Measurements from ENCODE around the gene SLC7A8. TPM values are rescaled to one million over a fixed set of nuclear protein-coding genes. Genes with fewer than 3 reads are reported as not detected.

SLC7A8 gene
- total and polyA plus RNA-seq, 9 donors = 45.9 to 161 (median 95.4) TPM

- Histone ChIP-seq H3K4me1 (ENCODE audit: insufficient read depth) (peaks cover 6% of the 10 kb centered on the region), H3K4me3 (no peak overlapping the region), H3K36me3 (no peaks in the 10 kb centered on the region), H3K9me3 (no peaks in the 10 kb centered on the region), H3K27ac (no peak overlapping the region), H3K27me3 (no peaks in the 10 kb centered on the region)
- intact Hi-C loops (cut with DNase I) = no loop called here
- TF ChIP-seq POLR2A (IDR thresholded peaks at IDR 0.05) = no peak
- TF ChIP-seq CTCF (IDR thresholded peaks at IDR 0.05) = no peak
- peak; percentile 53 for TF ChIP-seq EP300 (IDR thresholded peaks at IDR 0.05)
- DNase-seq = peak in 4 of 5 donors; percentile 53 to 81 (median 62)
- 48 to 52% (median 48%) methylated on average over 7 of the region's 7 CpGs for WGBS, 3 donors
Measured at GRCh38 chr14:23141706-23142444, 41.6 kb downstream of the SLC7A8 start.

DNA sequence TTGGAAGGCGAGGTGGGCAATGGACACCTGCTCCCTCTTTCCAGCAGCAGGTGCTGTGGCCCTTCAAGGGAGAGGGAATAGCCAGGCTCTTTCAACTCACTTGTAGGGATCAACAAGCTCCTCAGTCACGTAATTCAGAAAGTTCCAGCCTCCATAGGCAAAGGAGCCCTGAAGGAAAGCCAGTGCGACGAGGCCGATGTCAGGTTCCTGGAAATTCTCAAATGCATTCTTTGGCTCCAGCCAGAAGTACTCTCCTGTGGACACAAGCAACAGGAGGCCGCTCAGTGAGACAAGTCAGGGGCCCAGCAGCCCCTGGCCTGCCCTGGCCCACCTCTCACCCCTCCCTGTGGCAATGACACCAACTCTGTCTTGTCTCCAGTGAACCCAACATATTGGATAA, 43.1 kb downstream of the SLC7A8 start:
- Histone ChIP-seq H3K36me3 (no peaks in the 10 kb centered on the region), H3K4me3 (no peak overlapping the region), H3K9me3 (no peaks in the 10 kb centered on the region), H3K4me1 (ENCODE audit: insufficient read depth) (peaks cover 6% of the 10 kb centered on the region), H3K27ac (no peak overlapping the region), H3K27me3 (no peaks in the 10 kb centered on the region)
- WGBS, 3 donors = 87 to 91% (median 90%) methylated on average over 6 of the region's 6 CpGs
- intact Hi-C loops (cut with DNase I) = no loop called here
- DNase-seq = no peak
- TF ChIP-seq CTCF (IDR thresholded peaks at IDR 0.05) = no peak

- Histone ChIP-seq H3K27me3 (no peaks in the 10 kb centered on the region), H3K4me3 (no peak overlapping the region), H3K27ac (no peak overlapping the region), H3K4me1 (ENCODE audit: insufficient read depth) (peaks cover 6% of the 10 kb centered on the region), H3K36me3 (no peaks in the 10 kb centered on the region), H3K9me3 (no peaks in the 10 kb centered on the region)
- intact Hi-C loops (cut with DNase I) = no loop called here
- no peak for TF ChIP-seq POLR2A (IDR thresholded peaks at IDR 0.05)
- TF ChIP-seq EP300 (IDR thresholded peaks at IDR 0.05) = no peak
- no peak for TF ChIP-seq CTCF (IDR thresholded peaks at IDR 0.05)
- 96 to 100% (median 97%) methylated on average over 2 of the region's 2 CpGs for WGBS, 3 donors
- no peak for DNase-seq
Measured at GRCh38 chr14:23139874-23140273, 43.6 kb downstream of the SLC7A8 start.

DNA sequence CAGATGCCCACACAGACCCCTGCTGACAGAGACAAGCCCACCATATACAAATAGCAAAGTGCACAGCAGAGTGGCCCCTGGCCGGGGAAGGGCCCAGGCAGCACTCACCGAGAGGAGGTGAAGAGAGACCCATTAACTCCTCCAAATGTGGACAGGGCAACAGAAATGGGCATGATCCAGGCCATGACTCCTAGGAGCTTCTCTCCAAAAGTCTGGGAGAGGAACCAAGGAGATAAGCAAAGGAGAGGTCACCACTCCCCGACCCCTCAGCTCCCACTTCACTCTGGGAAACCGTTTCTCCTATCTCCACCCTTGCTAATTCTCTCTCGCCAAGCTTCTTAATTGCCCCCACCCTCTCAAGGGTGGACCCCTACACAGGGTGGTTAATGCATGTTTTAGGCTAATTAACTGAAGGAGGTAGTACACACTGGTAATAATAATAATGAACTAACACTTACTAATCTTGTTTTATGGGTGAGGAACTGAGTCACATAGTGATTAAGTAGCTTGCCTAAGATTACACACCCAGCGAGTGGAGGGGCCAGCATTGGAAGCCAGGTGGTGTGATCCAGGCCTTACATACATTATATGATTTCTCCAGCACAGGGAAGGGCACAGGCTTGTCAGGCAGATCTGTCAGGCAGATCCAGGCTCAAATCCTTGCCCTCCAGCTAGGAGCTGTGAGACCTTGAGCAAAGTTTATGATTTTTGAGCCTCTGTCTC, 45.5 kb downstream of the SLC7A8 start:
- H3K4me3 ChIP-seq = no peak overlapping the region
- H3K4me1 ChIP-seq (ENCODE audit: insufficient read depth) = peaks cover 6% of the 10 kb centered on the region
- intact Hi-C loops (cut with DNase I) = no loop called here
- no peaks in the 10 kb centered on the region for H3K36me3 ChIP-seq
- WGBS, 3 donors = 73 to 82% (median 75%) methylated on average over 5 to 6 of the region's 6 CpGs
- TF ChIP-seq CTCF (IDR thresholded peaks at IDR 0.05) = no peak
- no peak for DNase-seq
- H3K27ac ChIP-seq = no peak overlapping the region
- no peaks in the 10 kb centered on the region for H3K9me3 ChIP-seq
- H3K27me3 ChIP-seq = no peaks in the 10 kb centered on the region
